Measurements from ENCODE around the gene LONP2. TPM values are rescaled to one million over a fixed set of nuclear protein-coding genes. Genes with fewer than 3 reads are reported as not detected.

Gene LONP2
- total and polyA plus RNA-seq, 9 donors, result 30.0 to 101 (median 75.7) TPM

- TF ChIP-seq POLR2A (IDR thresholded peaks at IDR 0.05) (no peak), CTCF (IDR thresholded peaks at IDR 0.05) (no peak), EP300 (IDR thresholded peaks at IDR 0.05) (no peak)
- Histone ChIP-seq H3K27me3 (no peaks in the 10 kb centered on the region), H3K27ac (no peak overlapping the region), H3K4me3 (no peak overlapping the region), H3K9me3 (no peaks in the 10 kb centered on the region), H3K36me3 (no peaks in the 10 kb centered on the region), H3K4me1 (ENCODE audit: insufficient read depth) (no peaks in the 10 kb centered on the region)
- DNase-seq, result no peak
- 51 to 63% (median 59%) methylated on average over 3 of the region's 3 CpGs for WGBS, 3 donors
- intact Hi-C loops (cut with DNase I), result no loop called here
Observed at GRCh38 chr16:48220891-48221290, 23.2 kb upstream of the LONP2 start.

GRCh38 chr16:48223490-48223889 lies 20.6 kb upstream of the LONP2 start:
- no peak for TF ChIP-seq EP300 (IDR thresholded peaks at IDR 0.05)
- no peak for TF ChIP-seq CTCF (IDR thresholded peaks at IDR 0.05)
- no peak for TF ChIP-seq POLR2A (IDR thresholded peaks at IDR 0.05)
- Histone ChIP-seq H3K4me1 (ENCODE audit: insufficient read depth) (no peaks in the 10 kb centered on the region), H3K27ac (no peak overlapping the region), H3K4me3 (no peak overlapping the region), H3K36me3 (no peaks in the 10 kb centered on the region), H3K9me3 (no peaks in the 10 kb centered on the region), H3K27me3 (no peaks in the 10 kb centered on the region)
- intact Hi-C loops (cut with DNase I), result no loop called here
- DNase-seq, result no peak
- 85 to 90% (median 88%) methylated on average over 4 of the region's 4 CpGs for WGBS, 3 donors

GRCh38 chr16:48225456-48225855 lies 18.6 kb upstream of the LONP2 start:
- TF ChIP-seq CTCF (IDR thresholded peaks at IDR 0.05) (no peak), POLR2A (IDR thresholded peaks at IDR 0.05) (no peak), EP300 (IDR thresholded peaks at IDR 0.05) (no peak)
- Histone ChIP-seq H3K36me3 (no peaks in the 10 kb centered on the region), H3K4me3 (no peak overlapping the region), H3K27me3 (no peaks in the 10 kb centered on the region), H3K4me1 (ENCODE audit: insufficient read depth) (no peaks in the 10 kb centered on the region), H3K9me3 (no peaks in the 10 kb centered on the region), H3K27ac (no peak overlapping the region)
- 73 to 77% (median 75%) methylated on average over 5 of the region's 5 CpGs for WGBS, 3 donors
- intact Hi-C loops (cut with DNase I), result no loop called here
- no peak for DNase-seq

GRCh38 chr16:48231727-48232492 lies 12.2 kb upstream of the LONP2 start:
- Histone ChIP-seq H3K36me3 (no peaks in the 10 kb centered on the region), H3K4me1 (ENCODE audit: insufficient read depth) (no peaks in the 10 kb centered on the region), H3K27ac (no peak overlapping the region), H3K27me3 (no peaks in the 10 kb centered on the region), H3K4me3 (no peak overlapping the region), H3K9me3 (no peaks in the 10 kb centered on the region)
- intact Hi-C loops (cut with DNase I), result no loop called here
- WGBS, 3 donors, result 66 to 71% (median 69%) methylated on average over 11 of the region's 11 CpGs
- TF ChIP-seq CTCF (IDR thresholded peaks at IDR 0.05) (no peak), EP300 (IDR thresholded peaks at IDR 0.05) (no peak), POLR2A (IDR thresholded peaks at IDR 0.05) (no peak)
- DNase-seq, result no peak
